ENCODE data around the gene KRTAP10-3.
"Not testable (repeated sequence)": the region's sequence is repeated elsewhere in the genome, so short reads cannot be mapped to it uniquely, and the experiment has no call there.

KRTAP10-3 gene

DNA sequence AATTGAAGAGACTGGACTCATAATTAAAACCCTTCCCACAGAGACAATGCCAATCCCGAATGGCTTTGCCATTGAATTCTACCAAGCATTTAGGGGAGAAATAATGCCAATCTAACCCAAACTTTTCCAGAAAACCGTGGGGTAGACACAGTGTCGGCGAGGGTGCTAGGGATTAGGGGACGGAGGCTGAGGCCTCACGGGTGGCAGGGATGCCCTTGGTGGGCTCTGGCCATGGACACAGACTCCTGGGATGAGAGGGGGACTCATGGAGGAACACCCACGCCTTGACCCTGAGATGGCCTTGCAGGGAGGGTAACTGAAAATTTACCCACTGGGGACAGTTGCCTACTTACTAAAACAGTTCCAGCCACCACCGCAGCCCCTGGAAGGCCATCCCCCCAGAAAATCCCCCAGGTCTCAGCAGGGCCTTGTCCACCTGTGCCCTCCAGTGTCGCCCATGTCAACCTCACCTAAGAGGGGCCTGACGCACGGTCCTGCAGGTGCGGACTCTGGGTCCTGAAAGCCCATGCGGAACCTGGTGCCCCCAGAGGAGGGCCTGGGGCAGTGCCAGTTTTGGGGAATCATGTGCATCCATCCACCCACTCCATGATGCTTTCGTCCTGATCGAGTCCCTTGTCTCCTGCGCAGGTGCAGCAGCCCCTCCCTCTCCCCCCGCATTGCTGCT lies 19.9 kb upstream of the KRTAP10-3 start:
- in situ Hi-C loops (cut with MboI; ENCODE audit: low pct_unique_long_range_greater_than_20kb, low sequenced_read_pairs, unreplicated experiment) = no loop called here
- DNase-seq (ENCODE audit: low spot score) = no peak
- TF ChIP-seq, protein P1, sequence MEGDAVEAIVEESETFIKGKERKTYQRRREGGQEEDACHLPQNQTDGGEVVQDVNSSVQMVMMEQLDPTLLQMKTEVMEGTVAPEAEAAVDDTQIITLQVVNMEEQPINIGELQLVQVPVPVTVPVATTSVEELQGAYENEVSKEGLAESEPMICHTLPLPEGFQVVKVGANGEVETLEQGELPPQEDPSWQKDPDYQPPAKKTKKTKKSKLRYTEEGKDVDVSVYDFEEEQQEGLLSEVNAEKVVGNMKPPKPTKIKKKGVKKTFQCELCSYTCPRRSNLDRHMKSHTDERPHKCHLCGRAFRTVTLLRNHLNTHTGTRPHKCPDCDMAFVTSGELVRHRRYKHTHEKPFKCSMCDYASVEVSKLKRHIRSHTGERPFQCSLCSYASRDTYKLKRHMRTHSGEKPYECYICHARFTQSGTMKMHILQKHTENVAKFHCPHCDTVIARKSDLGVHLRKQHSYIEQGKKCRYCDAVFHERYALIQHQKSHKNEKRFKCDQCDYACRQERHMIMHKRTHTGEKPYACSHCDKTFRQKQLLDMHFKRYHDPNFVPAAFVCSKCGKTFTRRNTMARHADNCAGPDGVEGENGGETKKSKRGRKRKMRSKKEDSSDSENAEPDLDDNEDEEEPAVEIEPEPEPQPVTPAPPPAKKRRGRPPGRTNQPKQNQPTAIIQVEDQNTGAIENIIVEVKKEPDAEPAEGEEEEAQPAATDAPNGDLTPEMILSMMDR (IDR thresholded peaks at IDR 0.05; ENCODE audit: extremely low read depth, insufficient read depth, missing control alignments) = no peak

DNA sequence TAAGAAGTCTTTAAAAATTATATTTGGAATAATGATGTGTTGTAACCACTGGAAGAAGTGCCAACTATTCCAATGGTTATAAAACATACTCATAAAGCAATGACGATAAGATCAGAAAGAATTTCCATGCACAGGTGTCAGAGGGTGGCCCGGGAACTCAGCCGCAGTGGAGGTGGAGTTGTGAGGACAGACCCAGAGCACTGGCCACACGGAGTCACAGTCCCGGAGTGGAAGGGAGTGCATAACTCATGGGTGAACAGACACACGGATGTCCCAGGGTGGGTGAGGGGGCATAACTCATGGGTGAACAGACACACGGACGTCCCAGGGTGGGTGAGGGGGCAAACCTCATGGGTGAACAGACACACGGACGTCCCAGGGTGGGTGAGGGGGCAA lies 17.4 kb upstream of the KRTAP10-3 start:
- in situ Hi-C loops (cut with MboI; ENCODE audit: low pct_unique_long_range_greater_than_20kb, low sequenced_read_pairs, unreplicated experiment) = no loop called here
- no peak for DNase-seq (ENCODE audit: low spot score)

DNA sequence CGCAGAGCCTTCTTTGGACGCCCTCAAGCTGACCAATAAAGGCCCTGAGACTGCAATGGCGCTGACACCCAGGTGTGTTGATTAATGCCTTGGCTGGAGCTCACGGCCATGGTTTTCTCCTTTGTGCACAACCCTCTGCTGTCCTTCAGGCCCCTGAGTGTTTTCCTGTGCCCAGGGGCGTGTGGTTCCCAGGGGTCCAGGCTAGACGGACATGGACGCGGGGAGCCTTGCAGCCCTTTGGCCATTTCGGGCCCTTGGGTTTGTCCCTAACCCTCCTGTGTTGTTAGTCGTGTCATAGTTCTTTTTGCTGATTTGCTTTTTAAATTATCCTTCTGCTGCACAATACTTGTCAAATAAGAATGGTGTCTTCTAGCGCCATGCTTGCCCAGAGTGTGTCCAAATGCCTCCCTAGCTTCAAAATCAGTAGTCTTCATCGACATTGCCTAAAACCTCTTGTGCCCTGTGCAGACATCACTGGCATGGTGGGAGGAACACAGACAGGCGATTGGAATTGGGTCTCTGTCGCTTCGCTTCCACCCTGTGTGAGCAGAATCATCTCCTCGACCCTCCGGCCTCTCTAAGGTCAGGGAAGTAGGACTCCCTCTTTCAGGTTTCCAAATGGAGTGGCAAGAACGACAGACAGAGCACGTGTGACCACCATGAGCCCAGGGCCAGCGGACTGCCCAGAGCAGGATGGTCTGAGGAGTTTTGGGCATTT lies 16.9 kb upstream of the KRTAP10-3 start:
- TF ChIP-seq, protein P1 (IDR thresholded peaks at IDR 0.05; ENCODE audit: extremely low read depth, insufficient read depth, missing control alignments) = no peak
- in situ Hi-C loops (cut with MboI; ENCODE audit: low pct_unique_long_range_greater_than_20kb, low sequenced_read_pairs, unreplicated experiment) = no loop called here
- no peak for DNase-seq (ENCODE audit: low spot score)

More for the DNA sequence above, 17.4 kb upstream of the KRTAP10-3 start:
- TF ChIP-seq, protein P1 (IDR thresholded peaks at IDR 0.05; ENCODE audit: extremely low read depth, insufficient read depth, missing control alignments) = no peak

DNA sequence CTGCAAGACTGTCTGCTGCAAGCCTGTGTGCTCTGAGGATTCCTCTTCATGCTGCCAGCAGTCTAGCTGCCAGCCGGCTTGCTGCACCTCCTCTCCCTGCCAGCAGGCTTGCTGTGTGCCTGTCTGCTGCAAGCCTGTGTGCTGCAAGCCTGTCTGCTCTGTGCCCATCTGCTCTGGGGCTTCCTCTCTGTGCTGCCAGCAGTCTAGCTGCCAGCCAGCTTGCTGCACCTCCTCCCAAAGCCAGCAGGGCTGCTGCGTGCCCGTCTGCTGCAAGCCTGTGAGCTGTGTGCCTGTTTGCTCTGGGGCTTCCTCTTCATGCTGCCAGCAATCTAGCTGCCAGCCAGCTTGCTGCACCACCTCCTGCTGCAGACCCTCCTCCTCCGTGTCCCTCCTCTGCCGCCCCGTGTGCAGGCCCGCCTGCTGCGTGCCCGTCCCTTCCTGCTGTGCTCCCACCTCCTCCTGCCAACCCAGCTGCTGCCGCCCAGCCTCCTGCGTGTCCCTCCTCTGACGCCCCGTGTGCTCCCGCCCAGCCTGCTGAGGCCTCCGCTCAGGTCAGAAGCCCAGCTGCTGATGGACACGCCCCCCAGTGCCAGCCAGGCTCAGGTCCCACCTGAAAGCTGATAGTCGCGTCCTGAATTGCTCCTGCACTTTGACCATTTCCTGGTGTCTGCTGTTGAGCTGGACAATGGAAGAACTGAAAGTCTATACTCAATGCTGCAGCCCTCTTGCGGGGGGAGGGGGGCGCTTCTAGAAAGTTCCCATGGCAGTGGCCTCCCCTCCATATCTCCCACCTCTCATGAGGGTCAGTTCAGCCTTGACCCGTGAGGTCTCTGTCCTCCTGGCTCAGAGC lies 16.1 kb upstream of the KRTAP10-3 start:
- in situ Hi-C loops (cut with MboI; ENCODE audit: low pct_unique_long_range_greater_than_20kb, low sequenced_read_pairs, unreplicated experiment) = no loop called here
- TF ChIP-seq, protein P1 (IDR thresholded peaks at IDR 0.05; ENCODE audit: extremely low read depth, insufficient read depth, missing control alignments) = no peak

DNA sequence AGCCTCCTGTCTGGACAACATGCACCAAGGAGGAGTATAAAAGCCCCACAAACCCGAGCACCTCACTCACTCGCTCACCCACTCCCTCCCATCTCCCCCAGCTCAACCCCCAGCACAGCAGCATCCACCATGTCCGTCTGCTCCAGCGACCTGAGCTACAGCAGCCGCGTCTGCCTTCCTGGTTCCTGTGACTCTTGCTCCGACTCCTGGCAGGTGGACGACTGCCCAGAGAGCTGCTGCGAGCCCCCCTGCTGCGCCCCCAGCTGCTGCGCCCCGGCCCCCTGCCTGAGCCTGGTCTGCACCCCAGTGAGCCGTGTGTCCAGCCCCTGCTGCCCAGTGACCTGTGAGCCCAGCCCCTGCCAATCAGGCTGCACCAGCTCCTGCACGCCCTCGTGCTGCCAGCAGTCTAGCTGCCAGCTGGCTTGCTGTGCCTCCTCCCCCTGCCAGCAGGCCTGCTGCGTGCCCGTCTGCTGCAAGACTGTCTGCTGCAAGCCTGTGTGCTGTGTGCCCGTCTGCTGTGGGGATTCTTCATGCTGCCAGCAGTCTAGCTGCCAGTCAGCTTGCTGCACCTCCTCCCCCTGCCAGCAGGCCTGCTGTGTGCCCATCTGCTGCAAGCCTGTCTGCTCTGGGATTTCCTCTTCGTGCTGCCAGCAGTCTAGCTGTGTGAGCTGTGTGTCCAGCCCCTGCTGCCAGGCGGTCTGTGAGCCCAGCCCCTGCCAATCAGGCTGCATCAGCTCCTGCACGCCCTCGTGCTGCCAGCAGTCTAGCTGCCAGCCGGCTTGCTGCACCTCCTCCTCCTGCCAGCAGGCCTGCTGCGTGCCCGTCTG lies 15.2 kb upstream of the KRTAP10-3 start, which contains the start of gene KRTAP10-4:
KRTAP10-4 (plus strand) TSS at position 100 of the 827 bp plus-strand sequence; CDS start at position 130, 30 bp downstream.
- DNase-seq (ENCODE audit: low spot score); in situ Hi-C loops (cut with MboI; ENCODE audit: low pct_unique_long_range_greater_than_20kb, low sequenced_read_pairs, unreplicated experiment): not testable (repeated sequence)

More for the DNA sequence above, 16.1 kb upstream of the KRTAP10-3 start:
- no peak for DNase-seq (ENCODE audit: low spot score)

DNA sequence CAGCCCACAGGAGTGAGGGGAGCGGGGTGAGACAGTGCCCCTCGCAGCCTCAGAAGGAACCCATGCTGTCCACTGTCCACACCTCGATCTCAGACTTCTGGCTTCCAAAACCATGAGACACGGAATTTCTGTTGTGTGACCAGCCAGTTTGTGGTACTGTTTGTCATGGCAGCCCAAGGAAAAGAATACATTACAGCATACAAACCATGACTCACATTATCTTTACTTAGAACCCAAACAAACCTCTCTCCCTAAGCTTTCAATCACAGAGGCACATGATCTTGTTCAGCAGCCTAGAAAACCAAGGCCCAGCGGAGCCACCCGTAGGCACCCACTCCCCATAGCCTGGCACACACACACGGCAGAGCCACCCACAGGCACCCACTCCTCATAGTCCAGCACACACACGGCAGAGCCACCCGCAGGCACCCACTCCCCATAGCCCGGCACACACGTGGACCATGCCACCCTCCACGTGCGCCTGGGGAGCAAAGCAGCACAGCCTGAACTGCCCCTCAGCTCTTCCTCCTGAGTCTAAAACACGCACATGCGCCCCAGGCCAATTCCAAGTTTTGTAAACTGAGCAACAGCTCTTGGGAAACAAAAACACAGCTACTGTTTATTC lies 14.5 kb upstream of the KRTAP10-3 start:
- no peak for DNase-seq (ENCODE audit: low spot score)
- TF ChIP-seq, protein P1 (IDR thresholded peaks at IDR 0.05; ENCODE audit: extremely low read depth, insufficient read depth, missing control alignments) = no peak
- in situ Hi-C loops (cut with MboI; ENCODE audit: low pct_unique_long_range_greater_than_20kb, low sequenced_read_pairs, unreplicated experiment) = no loop called here

All from GM13977 (cell line).